B cell (primary cell): Measurements from ENCODE around the gene MMP24. TPM values are rescaled to one million over a fixed set of nuclear protein-coding genes. Genes with fewer than 3 reads are reported as not detected.

Experiments
- ATAC-seq: fragments of 200-7000 bp; cut with Tn5 transposase; one replicate; pipeline ENCODE4 v1.10.0; 2021; ENCODE audit warnings: low read depth, mild to moderate bottlenecking, moderate number of reproducible peaks, moderate library complexity
- CTCF ChIA-PET: fragments of 350-600 bp; sonication (Branson Sonifier 250); formaldehyde crosslinking; loops from one replicate; lab custom pipeline; 2021; ENCODE audit warnings: antibody characterized with exemption, inconsistent platforms; lab: Charles Lee
- POLR2A ChIA-PET: fragments of 350-600 bp; sonication (Branson Sonifier 250); formaldehyde crosslinking; loops from one replicate; lab custom pipeline; 2021; ENCODE audit warnings: antibody characterized with exemption; lab: Charles Lee
- DNase-seq: peaks from one replicate; pipeline ENCODE4 v3.0.0; 2013
- H2AFZ ChIP-seq: 2 replicates; pipeline ENCODE4 v1.6.1; 2012; ENCODE audit warnings: mild to moderate bottlenecking, low read depth, low read length; ENCODE audit not compliant: insufficient read depth, poor library complexity, severe bottlenecking
- H3K27ac ChIP-seq, 2 donors: 1 replicate in 1 of 2; 2 replicates in 1 of 2; pipeline ENCODE4 v1.5.1; 2012 to 2013; ENCODE audit warnings: low read length in 2 of 2, mild to moderate bottlenecking in 2 of 2, moderate library complexity in 1 of 2
- H3K27me3 ChIP-seq, 4 experiments: fragments of 200-600 bp in 1 of 4; sonication (generic) in 1 of 4; replicated peaks in 1 of 4; 1 replicate in 2 of 4; 2 replicates in 2 of 4; pipeline versions ENCODE4 v1.6.1 to v1.7.0; 2013 to 2016; ENCODE audit warnings: low read length in 3 of 4, mild to moderate bottlenecking in 2 of 4, mixed read lengths in 1 of 4, moderate library complexity in 1 of 4; ENCODE audit not compliant: insufficient read depth in 4 of 4, control insufficient read depth in 3 of 4; ENCODE audit errors: control extremely low read depth in 1 of 4
- H3K36me3 ChIP-seq, 2 experiments: replicated peaks in 1 of 2; 1 replicate in 1 of 2; 2 replicates in 1 of 2; pipeline versions ENCODE4 v1.6.1 to v1.7.1; 2013; ENCODE audit warnings: low read length in 1 of 2; ENCODE audit not compliant: insufficient read depth in 2 of 2, control insufficient read depth in 1 of 2; ENCODE audit errors: control extremely low read depth in 1 of 2, extremely low read depth in 1 of 2
- H3K4me1 ChIP-seq, 2 donors: fragments of 200-600 bp in 1 of 2; sonication (generic) in 1 of 2; 1 replicate in 1 of 2; 2 replicates in 1 of 2; pipeline versions ENCODE4 v1.5.1 to v1.6.1; 2013 to 2017; ENCODE audit warnings: low read length in 2 of 2; ENCODE audit not compliant: control insufficient read depth in 2 of 2, insufficient read depth in 2 of 2
- H3K4me2 ChIP-seq: replicated peaks from 2 replicates; pipeline ENCODE3; 2012; ENCODE audit warnings: mild to moderate bottlenecking, low read depth, low read length; ENCODE audit not compliant: poor library complexity, severe bottlenecking
- H3K4me3 ChIP-seq, 5 experiments: fragments of 200-600 bp in 1 of 5; sonication (generic) in 1 of 5; 1 replicate in 3 of 5; 2 replicates in 2 of 5; pipeline versions ENCODE4 v1.5.1 to v1.7.0; 2011 to 2016; ENCODE audit warnings: low read length in 4 of 5, mild to moderate bottlenecking in 4 of 5, low read depth in 2 of 5, control low read depth in 1 of 5, moderate library complexity in 1 of 5; ENCODE audit not compliant: insufficient read depth in 1 of 5; ENCODE audit errors: control extremely low read depth in 1 of 5, extremely low read depth in 1 of 5
- H3K79me2 ChIP-seq: fragments of 200-600 bp; sonication (generic); one replicate; pipeline ENCODE4 v1.6.0; 2016; ENCODE audit warnings: low read length; ENCODE audit not compliant: control insufficient read depth, insufficient read depth
- H3K9ac ChIP-seq: fragments of 200-600 bp; sonication (generic); 2 replicates; pipeline ENCODE4 v1.6.1; 2017; ENCODE audit warnings: mild to moderate bottlenecking, low read length, moderate library complexity
- H3K9me3 ChIP-seq, 3 donors: one replicate each; pipeline versions ENCODE4 v1.6.1 to v1.7.1; 2013; ENCODE audit warnings: low read length in 2 of 3; ENCODE audit not compliant: control insufficient read depth in 2 of 3, insufficient read depth in 1 of 3; ENCODE audit errors: control extremely low read depth in 1 of 3
- H4K20me1 ChIP-seq: 2 replicates; pipeline ENCODE4 v1.6.0; 2012; ENCODE audit warnings: mild to moderate bottlenecking, low read length; ENCODE audit not compliant: insufficient read depth, control insufficient read depth, poor library complexity, severe bottlenecking
- H3K27ac Mint-ChIP-seq: one replicate; pipeline ENCODE4 v1.8.0; 2021; ENCODE audit warnings: mixed read lengths
- H3K27me3 Mint-ChIP-seq: one replicate; pipeline ENCODE4 v1.8.0; 2021; ENCODE audit warnings: mixed read lengths
- H3K4me1 Mint-ChIP-seq: one replicate; pipeline ENCODE4 v1.8.0; 2021; ENCODE audit warnings: mixed read lengths
- H3K4me3 Mint-ChIP-seq: one replicate; pipeline ENCODE4 v1.8.0; 2021; ENCODE audit warnings: mixed read lengths
- H3K9me3 Mint-ChIP-seq: one replicate; pipeline ENCODE4 v1.8.0; 2022; ENCODE audit warnings: mixed read lengths; ENCODE audit not compliant: insufficient read depth
- CTCF ChIP-seq: fragments of 200-600 bp; IDR thresholded peaks from one replicate; pipeline ENCODE4 v1.8.0; 2022; ENCODE audit warnings: antibody characterized with exemption, mild to moderate bottlenecking
- EZH2 ChIP-seq: IDR thresholded peaks from 2 replicates; pipeline ENCODE4 v1.6.1; 2012; ENCODE audit warnings: borderline replicate concordance, low read depth, mild to moderate bottlenecking, moderate library complexity, low read length; ENCODE audit not compliant: insufficient read depth, poor library complexity, severe bottlenecking
- WGBS: methylation state at CpG from one replicate; pipeline ENCODE4 v1.1.5; 2013; ENCODE audit warnings: missing lambda C conversion rate; ENCODE audit not compliant: insufficient coverage; 5-methylcytosine and 5-hydroxymethylcytosine counted together
- intact Hi-C: fragments of 100-400 bp; cut with micrococcal nuclease; formaldehyde crosslinking; loops from one replicate; pipeline ENCODE4 v1.10.0; 2022
- polyA plus RNA-seq: library from polyadenylated mRNA; depleted of rRNA; stranded (reverse); fragments of >200 nt; gene quantifications from 2 replicates; pipeline ENCODE4 v1.2.3, GENCODE V29; 2012
- total RNA-seq, 2 donors: library from RNA; stranded (reverse); fragments of 120-200 nt in 1 of 2; gene quantifications; 1 replicate in 1 of 2; 2 replicates in 1 of 2; pipeline versions ENCODE4 v1.2.3 to v1.2.4, GENCODE V29; 2013 to 2022

Gene MMP24
- total and polyA plus RNA-seq, 2 donors (not counting 1 experiment from before 2014, with no cell fraction given): not detected

- Histone ChIP-seq H3K36me3 (peaks cover 0 to 5% of the 10 kb centered on the region in 2 experiments), H3K4me2 (peak overlapping the region; percentile 13), H2AFZ (peak overlapping the region; percentile 55), H3K9ac (no peak overlapping the region), H4K20me1 (no peaks in the 10 kb centered on the region), H3K9me3 (no peaks in the 10 kb centered on the region), H3K79me2 (no peaks in the 10 kb centered on the region), H3K4me1 (peaks cover 0 to 7% of the 10 kb centered on the region in 2 donors), H3K27ac (no peak overlapping the region), H3K4me3 (no peak overlapping the region), H3K27me3 (no peaks in the 10 kb centered on the region)
- Mint-ChIP-seq H3K4me1 (peaks cover 5% of the 10 kb centered on the region), H3K4me3 (no peak overlapping the region), H3K27me3 (no peaks in the 10 kb centered on the region), H3K27ac (no peak overlapping the region), H3K9me3 (no peaks in the 10 kb centered on the region)
- TF ChIP-seq CTCF: peak; percentile 85
- no peak for TF ChIP-seq EZH2
- intact Hi-C loops: loop anchor here (1.0 to 10.0 kb wide), 5 partner anchors 25 to 578 kb away; partner anchors contain the start of gene GDF5
- CTCF ChIA-PET: interaction anchor here (0.6 to 6.1 kb wide), 26 partner anchors 10 to 991 kb away, joined by 3 to 63 read pairs (median 3); partner anchors contain the start of genes EIF6, GDF5 and MMP24OS
- WGBS: 25% methylated on average over 15 of the region's 18 CpGs
- ATAC-seq (peak; percentile 86), DNase-seq (peak; percentile 90)
- POLR2A ChIA-PET: interaction anchor here (1.0 kb wide), 1 partner anchor 20 kb away, joined by 3 read pairs; the partner anchor contains the start of gene EIF6
Observed at GRCh38 chr20:35303735-35304491, 77.4 kb downstream of the MMP24 start.

GRCh38 chr20:35304956-35305355, 78.5 kb downstream of the MMP24 start:
- 96% methylated on average over 6 of the region's 6 CpGs for WGBS
- Histone ChIP-seq H3K4me2 (no peak overlapping the region), H3K4me1 (peaks cover 0 to 7% of the 10 kb centered on the region in 2 donors), H3K27me3 (no peaks in the 10 kb centered on the region), H3K79me2 (no peaks in the 10 kb centered on the region), H3K27ac (no peak overlapping the region), H3K4me3 (no peak overlapping the region), H3K9me3 (no peaks in the 10 kb centered on the region), H3K9ac (no peak overlapping the region), H3K36me3 (peaks cover 0 to 5% of the 10 kb centered on the region in 2 experiments), H4K20me1 (no peaks in the 10 kb centered on the region), H2AFZ (no peak overlapping the region)
- intact Hi-C loops: loop anchor here (1.0 to 10.0 kb wide), 4 partner anchors 134 to 577 kb away; partner anchors contain the start of gene GDF5
- H3K4me3 Mint-ChIP-seq: no peak overlapping the region
- no peaks in the 10 kb centered on the region for H3K9me3 Mint-ChIP-seq
- H3K4me1 Mint-ChIP-seq: peaks cover 5% of the 10 kb centered on the region
- peak overlapping the region; percentile 61 for H3K27ac Mint-ChIP-seq
- TF ChIP-seq CTCF: no peak
- TF ChIP-seq EZH2: no peak
- DNase-seq: no peak
- no peak for ATAC-seq
- H3K27me3 Mint-ChIP-seq: no peaks in the 10 kb centered on the region
- ChIA-PET POLR2A (no interaction called here), CTCF (interaction anchor here (0.8 to 6.1 kb wide), 8 partner anchors 17 to 469 kb away, joined by 3 to 63 read pairs (median 5); partner anchors contain the start of genes GDF5 and MMP24OS)
